ENCODE results near the gene PDXK.

PDXK gene

GRCh38 chr21:43762303-43763128 is 43.6 kb downstream of the PDXK start:
- DNase-seq (ENCODE audit: low read depth in 1 of 2, low spot score in 1 of 2), result no peak

- DNase-seq (ENCODE audit: low read depth in 1 of 2, low spot score in 1 of 2), result no peak
These were observed 45.1 kb downstream of the PDXK start for GRCh38 chr21:43763901-43764523.

- no peak for DNase-seq (ENCODE audit: low read depth in 1 of 2, low spot score in 1 of 2)
These were observed 45.9 kb downstream of the PDXK start for GRCh38 chr21:43764576-43765495.

GRCh38 chr21:43766734-43767497 is 48.0 kb downstream of the PDXK start:
- no peak for DNase-seq (ENCODE audit: low read depth in 1 of 2, low spot score in 1 of 2)

GRCh38 chr21:43767498-43767983 is 48.6 kb downstream of the PDXK start:
- DNase-seq (ENCODE audit: low read depth in 1 of 2, low spot score in 1 of 2), result no peak

GRCh38 chr21:43767984-43768867 is 49.3 kb downstream of the PDXK start:
- no peak for DNase-seq (ENCODE audit: low read depth in 1 of 2, low spot score in 1 of 2)

- DNase-seq (ENCODE audit: low read depth in 1 of 2, low spot score in 1 of 2), result no peak
These were observed 49.9 kb downstream of the PDXK start for GRCh38 chr21:43768868-43769167.

GRCh38 chr21:43769325-43769958 is 50.5 kb downstream of the PDXK start:
- DNase-seq (ENCODE audit: low read depth in 1 of 2, low spot score in 1 of 2), result no peak

- no peak for DNase-seq (ENCODE audit: low read depth in 1 of 2, low spot score in 1 of 2)
These were observed 51.2 kb downstream of the PDXK start for GRCh38 chr21:43770066-43770655.

GRCh38 chr21:43771199-43771675 is 52.3 kb downstream of the PDXK start:
- no peak for DNase-seq (ENCODE audit: low read depth in 1 of 2, low spot score in 1 of 2)

GRCh38 chr21:43771698-43772424 is 52.9 kb downstream of the PDXK start:
- no peak for DNase-seq (ENCODE audit: low read depth in 1 of 2, low spot score in 1 of 2)

- DNase-seq (ENCODE audit: low read depth in 1 of 2, low spot score in 1 of 2), result no peak
These were observed 53.5 kb downstream of the PDXK start for GRCh38 chr21:43772425-43772821.

GRCh38 chr21:43774163-43774562 is 55.2 kb downstream of the PDXK start:
- no peak for DNase-seq (ENCODE audit: low read depth in 1 of 2, low spot score in 1 of 2)

GRCh38 chr21:43775190-43775589 is 56.3 kb downstream of the PDXK start:
- DNase-seq (ENCODE audit: low read depth in 1 of 2, low spot score in 1 of 2), result no peak

- peak; percentile 58 to 70 for DNase-seq (ENCODE audit: low read depth in 1 of 2, low spot score in 1 of 2)
These were observed 57.0 kb downstream of the PDXK start, which contains the start of gene CSTB for GRCh38 chr21:43775795-43776430. Gene CSTB, minus strand, starts transcription at chr21:43776308. Its CDS starts 39 bp downstream, at chr21:43776269.

- no peak for DNase-seq (ENCODE audit: low read depth in 1 of 2, low spot score in 1 of 2)
These were observed 59.0 kb downstream of the PDXK start for GRCh38 chr21:43777953-43778352.

- DNase-seq (ENCODE audit: low read depth in 1 of 2, low spot score in 1 of 2), result no peak
These were observed 59.8 kb downstream of the PDXK start for GRCh38 chr21:43778469-43779335.
